GM21360 (cell line): ENCODE measurements around the gene SLC35F1.
"Not testable (repeated sequence)": the region's sequence is repeated elsewhere in the genome, so short reads cannot be mapped to it uniquely, and the experiment has no call there.

Experiments
- ATAC-seq: cut with Tn5 transposase; IDR thresholded peaks from one replicate; pipeline ENCODE4 v1.9.1; 2021; ENCODE audit warnings: mild to moderate bottlenecking, moderate library complexity; ENCODE audit not compliant: unreplicated experiment

Gene SLC35F1

DNA sequence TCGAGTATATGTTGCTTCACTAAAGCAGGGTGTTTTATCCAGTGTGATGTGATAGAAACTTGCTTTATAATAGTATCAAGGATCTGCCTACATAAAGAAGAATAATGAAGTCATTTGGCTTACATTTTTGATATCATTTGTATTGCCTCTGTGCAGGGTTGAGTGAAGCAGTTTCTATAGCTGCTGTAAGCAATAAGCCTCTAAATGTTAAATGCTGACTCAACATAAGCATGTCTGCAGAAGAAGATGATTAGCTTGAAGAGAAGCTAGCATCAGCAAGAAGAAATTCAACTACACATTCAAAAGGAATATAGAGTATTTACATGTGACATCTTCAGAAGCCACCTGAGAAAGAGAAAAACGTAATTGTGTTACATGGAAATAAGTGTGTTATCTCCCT is 17.6 kb downstream of the SLC35F1 start:
- ATAC-seq, result no peak

DNA sequence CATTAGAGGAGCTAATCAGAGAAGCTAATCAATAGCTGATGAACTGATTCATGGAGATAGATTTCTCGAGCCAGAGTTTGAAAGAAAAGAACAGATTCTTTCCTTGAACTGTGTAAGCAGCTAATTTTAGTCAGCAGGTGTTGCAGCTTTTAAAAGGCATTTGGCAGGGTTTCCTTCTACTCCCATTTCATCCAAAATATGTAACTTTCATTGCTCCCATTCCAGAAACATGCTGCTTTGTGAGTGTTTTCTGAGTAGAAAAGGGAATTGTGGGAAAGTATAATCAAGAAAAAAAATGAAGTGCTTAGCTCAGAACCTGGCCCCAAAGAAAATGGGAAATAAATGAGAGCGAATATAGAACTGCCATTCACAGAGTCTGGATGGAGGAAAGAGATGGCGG is 20.8 kb downstream of the SLC35F1 start:
- ATAC-seq, result no peak

DNA sequence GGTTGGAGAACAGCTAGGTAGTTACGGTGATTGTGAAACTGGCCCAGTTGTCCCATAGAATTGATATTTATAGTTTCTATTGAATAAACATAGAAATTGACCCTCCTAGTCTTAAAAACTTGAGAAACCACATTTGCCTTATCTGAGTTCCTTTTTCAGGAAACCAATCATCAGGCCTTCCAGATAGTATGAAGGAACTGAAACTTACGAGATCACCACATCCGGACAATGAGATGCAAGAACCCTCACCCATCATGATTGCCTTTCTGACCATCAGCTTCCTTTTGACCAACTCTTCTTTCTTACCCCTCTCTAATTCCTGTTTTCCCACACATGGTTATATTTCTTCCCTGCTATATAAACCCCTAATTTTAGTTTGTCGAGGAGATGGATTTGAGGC is 21.8 kb downstream of the SLC35F1 start:
- no peak for ATAC-seq

DNA sequence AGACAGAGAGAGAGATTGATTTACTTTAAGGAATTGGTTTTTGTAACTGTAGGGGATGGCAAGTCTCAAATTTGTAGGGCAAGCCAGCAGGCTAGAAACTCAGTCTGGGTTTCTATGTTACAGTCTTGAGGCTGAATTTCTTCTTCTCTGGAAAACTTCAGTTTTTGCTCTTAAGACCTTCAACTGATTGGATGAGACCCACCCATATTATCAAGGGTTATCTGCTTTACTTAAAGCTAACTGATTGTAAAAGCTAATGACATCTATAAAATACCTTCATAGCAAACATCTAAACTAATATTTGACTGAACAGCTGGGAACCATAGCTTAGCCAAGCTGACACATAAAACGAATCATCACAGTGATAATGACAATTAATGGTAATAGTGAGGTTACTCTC is 22.4 kb downstream of the SLC35F1 start:
- no peak for ATAC-seq

DNA sequence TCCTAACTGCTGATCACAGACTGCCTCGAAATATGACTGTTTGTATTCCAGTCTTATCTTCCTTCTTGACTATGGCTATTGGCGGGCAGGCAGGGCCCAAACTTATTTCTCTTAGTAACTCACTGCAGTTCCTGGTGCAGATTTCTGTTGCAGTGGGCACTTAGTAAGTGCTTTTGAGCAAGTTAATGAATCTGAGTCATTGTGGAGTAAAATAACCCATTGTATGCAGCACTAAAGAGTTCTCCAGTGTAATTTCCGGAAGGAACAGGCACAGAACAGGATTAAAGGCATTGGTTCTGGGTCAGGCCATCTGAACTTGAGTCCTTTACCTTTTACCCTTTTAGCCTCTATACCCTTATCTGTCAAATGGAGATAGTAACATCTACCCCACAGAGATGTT is 23.6 kb downstream of the SLC35F1 start:
- no peak for ATAC-seq

DNA sequence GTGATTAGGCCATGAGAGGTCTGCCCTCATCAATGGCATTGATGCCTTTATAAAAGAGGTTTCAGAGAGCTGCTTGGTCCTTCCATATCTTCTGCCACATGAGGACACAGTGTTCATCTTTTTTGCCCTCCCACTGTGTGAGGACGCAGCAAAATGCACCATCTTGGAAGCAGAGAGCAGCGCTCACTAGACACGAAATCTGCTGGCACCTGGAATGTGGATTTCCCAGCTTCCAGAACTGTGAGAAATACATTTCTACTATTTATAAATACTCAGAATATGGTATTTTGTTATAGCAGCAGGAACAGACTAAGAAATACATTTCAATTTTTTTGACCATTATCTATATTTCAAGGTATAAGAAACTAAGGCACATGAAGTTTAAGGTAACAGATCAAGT is 24.9 kb downstream of the SLC35F1 start:
- no peak for ATAC-seq

DNA sequence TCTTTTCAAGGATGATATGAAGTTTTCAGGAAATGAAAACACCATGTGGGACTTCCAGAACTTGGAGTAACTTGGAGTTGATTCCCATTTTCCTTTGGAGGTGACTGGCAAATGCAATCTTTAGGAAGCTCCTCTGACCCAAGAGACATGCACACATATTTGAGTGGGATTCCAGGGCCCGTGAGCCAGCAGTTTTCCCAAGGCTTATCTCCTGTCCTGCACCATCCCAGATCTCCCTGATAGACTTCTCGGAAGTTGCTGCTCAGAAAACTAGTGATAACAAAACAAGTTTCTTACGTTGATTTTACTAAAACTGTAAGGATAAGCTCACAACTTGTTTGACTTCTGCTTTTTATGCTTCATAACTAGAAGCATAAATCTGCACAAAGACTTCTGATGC is 25.6 kb downstream of the SLC35F1 start:
- no peak for ATAC-seq

DNA sequence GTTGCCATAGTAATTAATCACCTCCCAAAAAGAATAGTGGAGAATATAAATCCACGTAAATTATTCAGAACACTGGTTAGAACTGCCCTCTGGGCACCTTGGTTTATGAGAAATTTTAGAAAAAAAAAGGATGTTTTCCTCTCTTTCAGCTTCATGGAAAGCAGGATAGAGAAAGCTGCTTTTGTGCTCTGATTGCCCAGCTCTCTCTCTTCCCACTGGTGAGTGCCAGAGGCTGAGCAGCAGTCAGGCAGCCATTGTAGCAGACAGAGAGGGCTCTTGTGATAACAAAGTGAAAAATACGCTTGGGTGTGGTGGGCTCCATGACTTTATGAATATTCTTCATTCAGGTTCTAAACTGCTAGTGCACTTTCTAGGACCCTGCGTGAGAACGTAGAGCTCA is 26.4 kb downstream of the SLC35F1 start:
- no peak for ATAC-seq

DNA sequence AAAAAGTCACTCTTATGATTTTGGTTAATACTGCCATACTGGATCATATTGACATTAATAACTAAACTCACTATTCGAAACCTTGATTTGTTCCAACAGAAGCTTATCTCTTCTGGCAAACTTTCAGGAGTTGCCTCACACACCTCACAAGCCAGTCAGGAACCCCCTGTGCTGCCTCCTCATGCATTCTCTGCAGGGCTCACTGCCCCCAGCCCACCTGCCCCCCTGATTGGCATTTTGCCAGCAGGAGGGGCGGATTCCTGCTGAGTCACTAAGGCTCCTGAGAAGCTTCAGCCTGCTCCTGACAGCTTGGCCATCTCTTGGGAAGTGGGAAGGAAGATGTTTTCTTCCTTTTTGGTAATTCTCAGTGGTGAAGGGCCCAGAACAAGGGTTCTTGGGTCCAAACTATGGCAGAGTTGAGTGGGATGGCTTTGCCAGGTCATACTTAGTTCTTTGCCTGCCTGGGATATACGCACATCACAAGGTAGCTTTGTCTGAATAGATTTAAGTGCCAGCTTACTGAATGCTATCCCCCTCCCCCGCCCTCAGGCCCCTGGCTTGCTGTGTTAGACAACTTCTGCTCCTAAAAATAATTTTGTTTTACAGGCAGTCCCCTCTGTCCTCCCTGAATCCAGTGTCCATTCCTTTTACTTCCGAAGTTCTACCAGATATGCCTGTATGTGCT is 31.4 kb downstream of the SLC35F1 start:
- no peak for ATAC-seq

DNA sequence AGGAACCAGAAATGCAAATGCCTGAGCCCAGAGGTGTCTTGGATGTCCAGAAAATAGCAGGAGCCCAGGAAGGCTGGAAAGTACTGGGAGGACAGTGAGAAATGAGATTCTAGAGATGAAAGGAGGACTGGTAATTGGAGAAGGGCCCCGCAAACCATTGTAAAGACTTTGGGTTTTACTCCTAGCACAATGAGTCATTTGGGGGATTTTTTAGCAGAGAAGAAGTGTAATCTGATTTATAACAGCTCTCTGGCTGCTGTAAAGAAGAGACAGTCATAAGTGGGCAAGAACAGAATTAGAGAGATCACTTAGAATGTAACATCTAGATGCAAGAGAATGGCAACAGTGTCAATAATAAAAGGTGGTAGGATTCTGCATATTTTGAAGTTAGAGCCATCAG is 40.2 kb downstream of the SLC35F1 start:
- no peak for ATAC-seq

DNA sequence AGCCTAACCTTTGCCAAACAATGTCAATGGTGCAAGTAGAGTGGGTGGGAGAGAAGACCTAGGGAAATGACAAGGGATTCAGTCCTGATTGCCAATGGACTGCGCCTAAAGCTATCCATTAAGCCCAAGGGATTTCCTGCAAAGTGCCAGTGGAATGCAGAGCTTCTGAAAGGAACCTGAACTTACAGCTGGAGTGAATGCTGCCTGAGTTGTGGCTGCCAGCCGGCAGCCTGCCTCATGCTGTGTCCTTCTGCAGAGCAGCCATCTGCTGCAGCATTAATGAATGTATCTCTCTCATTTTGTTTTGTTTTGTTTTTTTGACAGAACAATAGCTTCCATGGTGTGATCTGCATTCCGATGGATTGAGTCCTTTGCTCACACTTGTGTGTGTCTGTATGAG is 44.7 kb downstream of the SLC35F1 start:
- ATAC-seq, result no peak

DNA sequence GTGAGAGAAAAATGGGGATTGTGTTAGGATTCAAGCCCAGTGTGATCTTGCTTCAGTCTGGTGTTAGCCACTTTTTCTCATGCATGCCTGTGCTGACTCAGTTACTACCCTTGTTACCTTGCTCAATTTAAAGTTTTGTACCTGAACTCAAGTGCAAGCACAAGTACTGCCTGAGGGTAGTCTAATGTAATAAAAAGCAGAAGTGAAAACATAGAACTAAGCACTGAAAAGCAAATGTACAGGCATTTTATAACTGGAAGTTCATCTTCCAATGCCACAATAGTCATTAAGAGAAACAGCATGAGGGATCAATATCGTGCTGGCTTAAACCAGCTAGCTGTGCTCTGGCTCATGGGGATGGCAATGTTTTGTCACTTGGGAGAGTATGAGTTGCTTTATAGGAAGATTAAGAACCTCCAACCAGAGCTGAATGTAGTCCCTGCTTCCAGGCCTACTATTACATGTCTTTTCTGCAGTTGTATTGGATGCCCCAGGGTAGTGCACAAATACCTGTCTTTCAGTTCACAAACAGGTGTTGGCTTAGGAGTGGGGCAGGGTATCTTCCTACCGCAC is 48.7 kb downstream of the SLC35F1 start:
- ATAC-seq, result peak; percentile 67

DNA sequence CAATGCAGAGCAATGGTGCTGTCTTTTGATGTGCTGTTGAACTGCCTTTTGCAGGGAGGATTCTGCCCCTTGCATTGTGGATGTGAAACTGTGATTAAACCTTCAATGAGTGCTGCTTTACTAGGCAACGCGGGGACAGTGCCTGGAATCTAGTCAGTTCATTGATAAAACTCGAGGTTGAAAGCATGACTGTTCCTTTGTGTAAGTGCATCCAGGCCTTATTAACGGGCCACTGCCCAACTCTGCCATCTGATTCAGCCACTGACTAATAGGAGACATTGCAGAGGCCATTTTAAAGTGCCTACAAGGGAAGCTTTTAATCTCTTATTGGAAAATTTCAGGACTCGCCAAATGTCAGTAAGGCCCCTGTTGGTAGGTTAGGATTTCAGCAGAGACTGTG is 49.3 kb downstream of the SLC35F1 start:
- no peak for ATAC-seq

DNA sequence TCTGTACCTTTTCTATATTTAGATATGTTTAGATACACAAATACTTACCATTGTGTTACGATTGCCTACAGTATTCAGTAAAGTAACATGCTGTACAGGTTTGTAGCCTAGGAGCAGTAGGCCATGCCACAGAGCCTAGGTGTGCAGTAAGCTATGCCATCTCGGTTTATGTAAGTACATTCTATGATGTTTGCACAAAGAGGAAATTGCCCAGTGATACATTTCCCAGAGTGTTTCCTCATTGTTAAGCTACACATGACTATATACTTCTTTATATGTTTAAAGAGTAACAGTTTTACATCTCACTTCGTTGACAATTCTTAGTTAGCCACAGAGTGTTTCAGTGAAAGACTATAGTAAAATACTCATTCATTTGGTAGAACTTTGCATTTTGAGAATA is 51.5 kb downstream of the SLC35F1 start:
- ATAC-seq, result no peak

DNA sequence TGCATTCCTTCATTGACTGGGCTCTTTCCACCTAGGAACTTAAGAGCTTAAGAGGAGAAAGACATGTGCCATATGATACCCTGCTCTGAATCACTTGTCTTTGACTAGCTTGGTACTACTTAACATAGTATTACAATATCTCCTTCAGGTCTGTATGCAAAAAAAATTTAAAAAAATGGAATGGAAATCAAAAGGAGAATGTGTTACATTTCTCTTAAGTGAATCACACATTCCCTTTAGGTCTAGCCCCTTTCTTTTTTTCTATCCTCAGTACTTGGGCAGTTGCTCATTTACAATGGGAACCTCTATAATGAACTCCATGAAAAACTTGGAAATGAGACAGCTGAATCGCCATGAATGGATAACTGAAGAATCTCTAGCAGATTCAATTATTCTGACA is 53.8 kb downstream of the SLC35F1 start:
- ATAC-seq, result no peak

DNA sequence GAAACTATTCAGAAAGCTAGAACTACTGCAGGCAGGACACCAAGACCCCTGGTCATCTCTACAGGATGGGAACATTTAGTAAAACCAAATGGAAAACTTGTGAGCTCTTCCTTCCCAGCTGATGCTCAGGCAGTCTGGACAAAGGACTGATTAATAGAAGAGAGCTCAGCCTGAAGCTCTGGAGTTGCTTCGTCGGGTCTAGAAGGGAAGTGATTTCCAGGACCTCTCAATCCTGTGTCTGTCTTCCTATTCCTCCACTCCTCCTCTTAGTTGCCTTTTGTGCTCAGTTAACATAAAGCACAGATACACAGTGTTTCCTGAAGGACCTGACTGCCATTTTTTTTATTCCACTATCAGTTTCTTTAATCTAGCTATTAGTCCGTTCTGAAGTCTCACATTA is 54.2 kb downstream of the SLC35F1 start:
- no peak for ATAC-seq

DNA sequence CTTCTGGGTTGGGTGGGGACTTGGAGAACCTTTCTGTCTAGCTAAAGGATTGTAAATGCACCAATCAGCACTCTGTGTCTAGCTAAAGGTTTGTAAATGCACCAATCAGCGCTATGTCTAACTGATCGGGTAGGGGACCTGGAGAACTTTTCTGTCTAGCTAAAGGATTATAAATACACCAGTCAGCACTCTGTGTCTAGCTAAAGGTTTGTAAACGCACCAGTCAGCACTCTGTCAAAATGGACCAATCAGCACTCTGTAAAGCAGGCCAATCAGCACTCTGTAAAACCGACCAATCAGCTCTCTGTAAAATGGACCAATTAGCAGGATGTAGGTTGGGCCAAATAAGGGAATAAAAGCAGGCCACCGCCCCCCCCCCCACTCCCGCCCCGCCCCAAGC is 58.7 kb downstream of the SLC35F1 start:
- not testable (repeated sequence) for ATAC-seq

DNA sequence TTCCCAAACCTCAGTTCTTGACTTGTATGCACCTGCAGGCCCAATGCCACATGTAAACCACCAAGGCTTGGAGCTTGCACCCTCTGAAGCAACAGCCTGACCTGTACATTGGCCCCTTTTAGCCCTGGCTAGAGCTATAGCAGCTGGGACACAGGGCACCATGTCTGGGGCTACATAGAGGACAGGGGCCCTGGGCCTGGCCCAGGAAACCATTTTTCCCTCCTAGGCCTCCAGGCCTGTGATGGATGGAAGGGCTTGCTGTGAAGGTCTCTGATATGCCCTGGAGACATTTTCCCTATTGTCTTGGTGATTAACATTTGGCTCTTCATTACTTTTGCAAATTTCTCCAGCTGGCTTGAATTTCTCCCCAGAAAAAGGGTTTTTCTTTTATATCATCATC is 64.6 kb downstream of the SLC35F1 start:
- ATAC-seq, result no peak

DNA sequence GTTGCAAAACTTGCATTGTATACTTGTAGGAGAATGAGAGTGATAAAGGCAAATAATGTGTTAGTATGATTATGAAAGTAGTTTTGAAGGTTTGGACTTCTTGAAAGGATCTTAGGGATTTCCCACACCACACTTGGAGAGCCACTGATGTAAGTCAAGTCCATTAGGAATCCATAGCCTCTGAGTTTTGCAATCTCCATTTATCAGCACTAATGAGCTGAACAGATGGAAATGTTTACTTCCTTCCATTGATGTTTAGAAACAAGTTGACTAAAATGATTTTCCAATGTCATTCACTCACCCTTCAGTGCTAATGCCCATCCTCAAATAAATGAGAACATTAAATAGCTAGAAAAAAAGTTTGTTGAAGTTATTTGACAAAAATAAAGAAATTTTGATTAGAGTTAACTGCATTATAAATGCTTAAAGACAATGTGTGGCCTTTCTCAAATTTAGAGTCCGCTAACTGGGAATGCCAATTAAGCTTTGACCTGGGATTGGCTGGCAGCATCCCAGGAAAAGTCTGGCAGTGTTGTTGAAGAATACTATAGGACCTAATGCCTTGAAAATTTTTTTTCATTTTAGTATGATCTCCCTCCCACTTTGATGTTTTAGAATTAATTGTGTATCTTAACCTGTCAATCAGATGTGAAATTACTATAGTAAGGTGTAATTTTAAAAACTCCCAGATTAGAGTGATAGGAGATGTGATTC is 68.0 kb downstream of the SLC35F1 start:
- no peak for ATAC-seq

DNA sequence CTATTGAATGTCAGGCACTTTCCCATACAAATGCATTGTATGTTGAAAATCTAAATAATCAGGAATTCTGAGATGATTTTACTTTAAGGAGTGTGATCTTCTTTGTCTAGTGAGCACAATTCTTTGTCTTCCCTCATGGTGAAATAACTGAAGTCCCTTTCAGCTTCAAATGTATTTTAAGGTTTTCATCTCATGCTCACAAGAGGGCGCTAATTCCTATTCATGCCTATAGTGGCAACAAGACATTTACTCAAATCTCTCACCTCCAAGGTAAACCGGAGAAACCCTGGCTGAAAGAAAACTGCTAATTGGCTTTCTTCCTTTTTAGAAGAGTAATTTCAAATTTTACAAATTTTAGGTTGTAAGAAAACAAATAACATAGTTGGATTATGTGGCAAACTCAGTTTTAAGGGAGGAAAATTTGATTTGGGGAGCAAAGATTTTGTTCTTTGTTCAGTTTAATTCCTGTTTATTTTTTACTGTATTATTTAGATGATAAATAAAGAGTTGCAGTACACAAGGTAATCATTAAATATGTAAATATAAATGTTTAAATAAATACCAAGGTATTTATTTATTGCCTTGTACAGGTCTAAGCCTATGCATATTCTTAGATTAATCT is 69.1 kb downstream of the SLC35F1 start:
- ATAC-seq, result no peak

DNA sequence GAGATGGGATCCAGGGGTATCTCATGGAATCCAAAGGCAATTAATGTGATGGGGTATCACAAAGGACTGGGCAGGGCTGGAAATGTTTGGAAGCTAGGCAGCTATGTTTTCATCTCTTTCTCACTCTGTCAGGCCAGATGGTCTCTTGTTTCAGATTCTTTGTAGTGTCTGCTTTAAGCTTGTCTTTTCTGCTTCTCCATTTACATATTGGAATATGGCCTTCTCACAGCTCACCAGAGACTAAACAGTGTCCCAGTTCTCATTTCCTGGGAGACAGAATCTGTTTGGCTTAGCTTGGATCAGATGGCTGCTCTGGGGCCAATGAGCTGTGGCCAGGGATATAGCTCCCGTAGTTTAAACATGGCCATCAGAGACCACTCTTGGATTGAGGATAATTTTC is 78.9 kb downstream of the SLC35F1 start:
- ATAC-seq, result no peak

DNA sequence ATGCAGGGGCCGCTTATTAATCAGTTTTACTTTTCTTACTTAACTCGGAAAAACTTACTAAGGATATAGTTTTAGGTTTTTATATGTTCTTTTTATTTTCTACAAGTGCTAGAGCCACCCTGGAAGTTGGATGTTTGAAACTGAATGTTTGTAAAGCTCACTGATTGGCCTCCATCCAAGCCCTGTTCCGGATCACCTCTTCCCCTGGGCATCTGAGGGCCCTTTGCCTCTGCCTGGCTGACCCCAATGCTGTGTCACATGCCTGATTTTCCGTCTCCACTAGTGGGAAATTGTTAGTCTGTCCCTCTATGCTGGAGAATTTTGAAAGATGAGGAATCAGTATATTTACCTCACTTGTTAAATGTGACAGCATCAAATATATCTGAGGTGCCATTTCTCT is 79.3 kb downstream of the SLC35F1 start:
- ATAC-seq, result no peak
